Heart left ventricle (tissue), 16 donors: Measurements from ENCODE around the gene STMND1. TPM values are rescaled to one million over a fixed set of nuclear protein-coding genes. Genes with fewer than 3 reads are reported as not detected.

Experiments
- ATAC-seq, 4 donors: fragments of 200-7000 bp; cut with Tn5 transposase; one replicate each; pipeline ENCODE4 v1.9.1; 2020 to 2022; ENCODE audit warnings: moderate library complexity in 4 of 4, mild to moderate bottlenecking in 3 of 4, moderate number of reproducible peaks in 1 of 4
- DNase-seq, 5 donors: peaks; one replicate each; pipeline ENCODE4 v3.0.0-alpha.2; 2020
- H3K27ac ChIP-seq, 12 donors: fragments of 200-600 bp; sonication (generic) in 4 of 12; one replicate each; pipeline versions ENCODE4 v1.5.0 to v1.8.0; 2016 to 2022; ENCODE audit warnings: mild to moderate bottlenecking in 2 of 12
- H3K27me3 ChIP-seq, 9 donors: fragments of 200-600 bp; sonication (generic) in 2 of 9; one replicate each; pipeline versions ENCODE4 v1.5.1 to v1.8.0; 2016 to 2022; ENCODE audit warnings: mild to moderate bottlenecking in 3 of 9
- H3K36me3 ChIP-seq, 9 donors: fragments of 200-600 bp; sonication (generic) in 2 of 9; one replicate each; pipeline versions ENCODE4 v1.5.0 to v1.8.0; 2018 to 2022; ENCODE audit warnings: mild to moderate bottlenecking in 2 of 9
- H3K4me1 ChIP-seq, 12 donors: fragments of 200-600 bp; sonication (generic) in 4 of 12; one replicate each; pipeline versions ENCODE4 v1.5.0 to v1.8.0; 2016 to 2022; ENCODE audit warnings: mild to moderate bottlenecking in 3 of 12
- H3K4me3 ChIP-seq, 12 donors: fragments of 200-600 bp; sonication (generic) in 4 of 12; one replicate each; pipeline versions ENCODE4 v1.5.0 to v1.8.0; 2017 to 2022; ENCODE audit warnings: mild to moderate bottlenecking in 9 of 12, moderate library complexity in 4 of 12
- H3K9me3 ChIP-seq, 12 donors: fragments of 200-600 bp; sonication (generic) in 4 of 12; one replicate each; pipeline versions ENCODE4 v1.5.0 to v1.8.0; 2016 to 2022; ENCODE audit warnings: mild to moderate bottlenecking in 1 of 12
- POLR2A ChIP-seq, 2 donors: fragments of 450-650 bp; IDR thresholded peaks; one replicate each; pipeline ENCODE4 v1.6.1; 2017; ENCODE audit warnings: antibody characterized with exemption in 2 of 2, mild to moderate bottlenecking in 2 of 2, moderate library complexity in 2 of 2
- WGBS, 4 donors: extraction: QIAGEN DNeasy Blood & Tissue Kit in 2 of 4; methylation state at CpG; one replicate each; pipeline versions ENCODE4 v1.1.5 to v1.1.7; 2013 to 2018; 5-methylcytosine and 5-hydroxymethylcytosine counted together
- intact Hi-C, 10 donors: fragments of 100-400 bp; cut with DNase I; formaldehyde crosslinking; loops; one replicate each; pipeline versions ENCODE4 v1.11.1 to v1.14.2; 2022
- polyA plus RNA-seq, 2 donors: library from polyadenylated mRNA; stranded (reverse); fragments of 200-250 nt; gene quantifications; one replicate each; pipeline ENCODE4 v1.2.3, GENCODE V29; 2013
- total RNA-seq, 9 donors: library from RNA; depleted of rRNA in 2 of 9; stranded (reverse); fragments of >200 nt in 2 of 9; fragmentation: NEBNext Ultra II Directional in 3 of 9; extraction: Animal tissue kit (Norgen Biotek cat#: 25700) in 3 of 9; gene quantifications; one replicate each; pipeline versions ENCODE4 v1.1.0 to v1.2.4, GENCODE V29; 2016 to 2023
- TF ChIP-seq, protein P1 (sequence below), 12 donors: fragments of 200-600 bp; sonication (generic) in 4 of 12; IDR thresholded peaks; one replicate each; pipeline versions ENCODE4 v1.5.0 to v1.8.0; 2018 to 2022; ENCODE audit warnings: antibody characterized with exemption in 12 of 12, mild to moderate bottlenecking in 5 of 12
- donor health status: ischemic (EF 13 %, LVEDD 7.1; RV severe dilation, severe dysfunction).
- donor health status: healthy with polysubstance abuse.
- donor health status: DM: no; HTN: yes; CAD: no.
- donor health status: DM: no; HTN: no; CAD: no.
- donor health status: ischemic (EF 25% LVEDD 6.9; RV normal size, moderate dysfunction).
- donor health status: ischemic (EF 25% LVEDD 5.7; RV mildly dilated, moderate dysfunction).
- donor health status: healthy.
- donor health status: DM: yes; HTN: yes; CAD: no.
- donor health status: ischemic (EF 35%, LVEDD 5.7; RV mildly dilated, moderate dysfunction).
- donor health status: nonischemic (EF 11% LVEDD 7.7; RV severe dilation, severe dysfunction).
- donor health status: DM: yes; HTN: yes; CAD: no.
- donor health status: PGD.
- donor health status: ischemic (EF 29% LVEDD 5.4; RV normal size, mild dysfunction).
- donor health status: nonischemic (EF 23%, LVEDD 6.1; RV moderate dilation, normal function).

Gene STMND1
- total and polyA plus RNA-seq, 11 donors, result not detected

DNA sequence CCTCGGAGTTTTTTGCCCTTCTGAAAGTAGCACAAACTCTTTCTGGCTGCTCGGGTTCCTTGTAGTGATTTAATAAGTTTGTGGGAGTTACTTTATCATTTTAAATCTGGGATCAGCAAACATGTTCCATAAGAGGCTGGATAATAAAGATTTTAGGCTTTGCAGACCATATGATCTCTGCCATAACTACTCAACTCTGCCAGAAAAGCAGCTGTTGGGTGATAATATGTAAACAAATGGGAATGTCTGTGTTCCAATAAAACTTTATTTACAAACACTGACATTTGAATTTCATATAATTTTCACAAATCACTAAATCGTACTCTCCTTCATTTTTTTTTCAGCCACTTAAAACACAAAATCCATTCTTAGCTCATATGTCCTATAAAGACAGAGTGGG, 3.9 kb upstream of the STMND1 start:
- TF ChIP-seq POLR2A (IDR thresholded peaks at IDR 0.05), result no peak
- TF ChIP-seq, protein P1, sequence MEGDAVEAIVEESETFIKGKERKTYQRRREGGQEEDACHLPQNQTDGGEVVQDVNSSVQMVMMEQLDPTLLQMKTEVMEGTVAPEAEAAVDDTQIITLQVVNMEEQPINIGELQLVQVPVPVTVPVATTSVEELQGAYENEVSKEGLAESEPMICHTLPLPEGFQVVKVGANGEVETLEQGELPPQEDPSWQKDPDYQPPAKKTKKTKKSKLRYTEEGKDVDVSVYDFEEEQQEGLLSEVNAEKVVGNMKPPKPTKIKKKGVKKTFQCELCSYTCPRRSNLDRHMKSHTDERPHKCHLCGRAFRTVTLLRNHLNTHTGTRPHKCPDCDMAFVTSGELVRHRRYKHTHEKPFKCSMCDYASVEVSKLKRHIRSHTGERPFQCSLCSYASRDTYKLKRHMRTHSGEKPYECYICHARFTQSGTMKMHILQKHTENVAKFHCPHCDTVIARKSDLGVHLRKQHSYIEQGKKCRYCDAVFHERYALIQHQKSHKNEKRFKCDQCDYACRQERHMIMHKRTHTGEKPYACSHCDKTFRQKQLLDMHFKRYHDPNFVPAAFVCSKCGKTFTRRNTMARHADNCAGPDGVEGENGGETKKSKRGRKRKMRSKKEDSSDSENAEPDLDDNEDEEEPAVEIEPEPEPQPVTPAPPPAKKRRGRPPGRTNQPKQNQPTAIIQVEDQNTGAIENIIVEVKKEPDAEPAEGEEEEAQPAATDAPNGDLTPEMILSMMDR (IDR thresholded peaks at IDR 0.05), result no peak
- 63 to 69% (median 67%) methylated on average over 3 of the region's 3 CpGs for WGBS, 4 donors
- intact Hi-C loops, result no loop called here

DNA sequence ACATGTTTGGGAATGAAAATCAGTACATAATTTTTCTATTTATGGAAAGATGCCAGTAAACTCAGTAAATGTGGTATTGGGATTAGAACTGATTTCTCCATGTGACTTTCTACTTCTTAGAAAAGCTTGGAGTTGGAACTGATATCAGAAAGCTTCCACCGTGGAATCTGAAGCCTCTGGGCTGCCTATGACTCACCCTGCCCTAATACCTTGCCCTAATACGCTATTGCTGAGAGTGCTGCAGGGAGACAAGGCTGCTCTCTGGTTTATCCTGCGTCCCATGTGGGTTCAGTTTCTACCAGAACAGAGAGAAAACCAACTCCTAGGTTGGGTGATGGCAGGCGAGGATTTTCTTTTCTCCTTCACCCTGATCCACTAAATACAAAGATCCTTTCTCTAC, 3.3 kb upstream of the STMND1 start:
- 61 to 68% (median 66%) methylated on average over 4 of the region's 4 CpGs for WGBS, 4 donors
- H3K4me3 ChIP-seq, result no peak overlapping the region
- intact Hi-C loops, result no loop called here
- peaks cover 0 to 29% (median 0%) of the 10 kb centered on the region in 9 donors for H3K27me3 ChIP-seq
- DNase-seq, result no peak
- peaks cover 0 to 22% (median 6%) of the 10 kb centered on the region in 12 donors for H3K4me1 ChIP-seq
- H3K36me3 ChIP-seq, result no peaks in the 10 kb centered on the region
- TF ChIP-seq, protein P1 (IDR thresholded peaks at IDR 0.05), result no peak
- no peak for TF ChIP-seq POLR2A (IDR thresholded peaks at IDR 0.05)
- H3K9me3 ChIP-seq, result no peaks in the 10 kb centered on the region
- H3K27ac ChIP-seq, result no peak overlapping the region
- peak in 1 of 4 donors; percentile 69 for ATAC-seq

More for the DNA sequence above, 3.9 kb upstream of the STMND1 start:
- Histone ChIP-seq H3K4me3 (no peak overlapping the region), H3K27ac (no peak overlapping the region), H3K27me3 (peaks cover 0 to 26% (median 0%) of the 10 kb centered on the region in 9 donors), H3K9me3 (no peaks in the 10 kb centered on the region), H3K36me3 (no peaks in the 10 kb centered on the region), H3K4me1 (peaks cover 0 to 22% (median 6%) of the 10 kb centered on the region in 12 donors)
- ATAC-seq (no peak), DNase-seq (no peak)

DNA sequence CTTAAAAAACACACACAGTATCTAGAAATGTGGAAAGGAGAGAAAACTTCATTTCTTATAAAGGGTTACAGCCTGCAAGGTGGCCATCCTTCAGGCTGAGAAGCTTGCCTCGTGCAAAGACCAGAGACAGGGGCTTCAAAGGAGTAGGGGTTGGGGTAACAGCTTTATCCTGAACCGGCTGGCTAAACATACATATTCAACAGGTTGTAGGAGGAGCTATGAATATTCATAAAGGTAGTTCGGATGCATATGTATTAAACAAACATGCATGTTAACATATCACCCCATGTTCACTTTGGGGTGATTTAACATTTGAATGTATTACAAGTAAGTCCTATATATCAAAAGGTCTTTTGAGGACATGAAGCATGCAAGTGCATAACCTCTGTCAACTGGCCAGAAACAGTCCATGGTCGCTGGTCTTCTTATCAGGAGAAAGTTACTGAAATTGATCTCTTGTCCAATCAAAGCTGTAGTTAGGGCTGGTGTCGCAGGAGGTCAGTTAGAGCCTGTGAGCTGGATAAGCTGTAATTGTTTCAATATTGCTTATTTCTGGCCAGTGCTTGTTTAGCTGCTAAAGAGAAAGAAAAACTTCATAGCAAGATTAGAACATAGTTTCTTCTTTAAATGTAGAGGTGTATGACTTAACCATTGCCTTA, 2.3 kb upstream of the STMND1 start:
- H3K27me3 ChIP-seq, result peaks cover 0 to 29% (median 0%) of the 10 kb centered on the region in 9 donors
- intact Hi-C loops, result no loop called here
- no peak for TF ChIP-seq POLR2A (IDR thresholded peaks at IDR 0.05)
- TF ChIP-seq, protein P1 (IDR thresholded peaks at IDR 0.05), result no peak
- no peak for DNase-seq
- 39 to 54% (median 45%) methylated on average over 5 of the region's 5 CpGs for WGBS, 4 donors
- no peak for ATAC-seq
- H3K27ac ChIP-seq, result no peak overlapping the region
- H3K36me3 ChIP-seq, result no peaks in the 10 kb centered on the region
- no peaks in the 10 kb centered on the region for H3K9me3 ChIP-seq
- peaks cover 0 to 22% (median 6%) of the 10 kb centered on the region in 12 donors for H3K4me1 ChIP-seq
- H3K4me3 ChIP-seq, result no peak overlapping the region

DNA sequence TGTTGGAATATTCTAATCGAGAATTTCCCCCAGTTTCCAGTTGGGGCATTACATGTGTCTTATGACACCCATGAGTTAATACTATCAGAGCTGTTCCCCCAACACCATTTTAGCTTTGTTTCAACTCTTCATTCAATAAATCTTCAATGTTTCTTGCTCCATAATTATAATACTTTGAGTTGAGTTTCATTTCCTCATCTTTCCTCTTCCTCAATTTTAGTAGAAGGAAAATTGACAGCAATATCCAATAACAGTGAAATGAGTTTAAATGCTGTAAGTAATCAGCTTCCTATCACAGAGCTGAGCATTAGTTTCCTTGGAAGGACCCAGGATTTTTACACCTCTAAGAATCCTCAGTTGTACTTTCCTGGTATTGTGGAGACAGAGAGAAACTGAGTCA, 1.0 kb upstream of the STMND1 start:
- H3K9me3 ChIP-seq, result no peaks in the 10 kb centered on the region
- H3K4me1 ChIP-seq, result peaks cover 0 to 22% (median 6%) of the 10 kb centered on the region in 12 donors
- TF ChIP-seq, protein P1 (IDR thresholded peaks at IDR 0.05), result no peak
- no peak for TF ChIP-seq POLR2A (IDR thresholded peaks at IDR 0.05)
- ATAC-seq, result no peak
- peaks cover 0 to 29% (median 0%) of the 10 kb centered on the region in 9 donors for H3K27me3 ChIP-seq
- H3K4me3 ChIP-seq, result no peak overlapping the region
- H3K27ac ChIP-seq, result no peak overlapping the region
- intact Hi-C loops, result no loop called here
- no peaks in the 10 kb centered on the region for H3K36me3 ChIP-seq
- 79 to 90% (median 86%) methylated on average over 1 of the region's 1 CpG for WGBS, 4 donors
- no peak for DNase-seq
